ENCODE results near the gene MEGF8.
A peak's percentile ranks its signal among the peaks of the same experiment; 100 is the strongest.

MEGF8 gene

DNA sequence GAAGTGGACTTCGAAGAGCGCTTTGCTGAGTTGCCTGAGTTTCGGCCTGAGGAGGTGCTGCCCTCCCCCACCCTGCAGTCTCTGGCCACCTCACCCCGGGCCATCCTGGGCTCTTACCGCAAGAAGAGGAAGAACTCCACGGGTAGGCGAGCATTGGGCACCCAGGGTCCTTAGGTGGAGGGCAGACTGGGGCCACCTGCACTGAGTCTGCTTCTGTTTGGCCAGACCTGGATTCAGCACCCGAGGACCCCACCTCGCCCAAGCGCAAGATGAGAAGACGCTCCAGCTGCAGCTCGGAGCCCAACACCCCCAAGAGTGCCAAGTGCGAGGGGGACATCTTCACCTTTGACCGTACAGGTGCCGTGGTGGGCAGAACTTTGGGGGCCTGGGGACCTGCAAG is 31.5 kb upstream of the MEGF8 start:
- TF ChIP-seq, protein P1, sequence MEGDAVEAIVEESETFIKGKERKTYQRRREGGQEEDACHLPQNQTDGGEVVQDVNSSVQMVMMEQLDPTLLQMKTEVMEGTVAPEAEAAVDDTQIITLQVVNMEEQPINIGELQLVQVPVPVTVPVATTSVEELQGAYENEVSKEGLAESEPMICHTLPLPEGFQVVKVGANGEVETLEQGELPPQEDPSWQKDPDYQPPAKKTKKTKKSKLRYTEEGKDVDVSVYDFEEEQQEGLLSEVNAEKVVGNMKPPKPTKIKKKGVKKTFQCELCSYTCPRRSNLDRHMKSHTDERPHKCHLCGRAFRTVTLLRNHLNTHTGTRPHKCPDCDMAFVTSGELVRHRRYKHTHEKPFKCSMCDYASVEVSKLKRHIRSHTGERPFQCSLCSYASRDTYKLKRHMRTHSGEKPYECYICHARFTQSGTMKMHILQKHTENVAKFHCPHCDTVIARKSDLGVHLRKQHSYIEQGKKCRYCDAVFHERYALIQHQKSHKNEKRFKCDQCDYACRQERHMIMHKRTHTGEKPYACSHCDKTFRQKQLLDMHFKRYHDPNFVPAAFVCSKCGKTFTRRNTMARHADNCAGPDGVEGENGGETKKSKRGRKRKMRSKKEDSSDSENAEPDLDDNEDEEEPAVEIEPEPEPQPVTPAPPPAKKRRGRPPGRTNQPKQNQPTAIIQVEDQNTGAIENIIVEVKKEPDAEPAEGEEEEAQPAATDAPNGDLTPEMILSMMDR (IDR thresholded peaks at IDR 0.05; ENCODE audit: control extremely low read depth, extremely low read depth, low read depth, missing control alignments), result no peak
- CTCF ChIA-PET, result interaction anchor here (0.9 to 2.8 kb wide), 4 partner anchors 12 to 170 kb away, joined by 3 to 11 read pairs (median 5); no protein-coding TSS in a partner anchor
- no peak for DNase-seq (ENCODE audit: extremely low spot score)
- POLR2A ChIA-PET, result no interaction called here

DNA sequence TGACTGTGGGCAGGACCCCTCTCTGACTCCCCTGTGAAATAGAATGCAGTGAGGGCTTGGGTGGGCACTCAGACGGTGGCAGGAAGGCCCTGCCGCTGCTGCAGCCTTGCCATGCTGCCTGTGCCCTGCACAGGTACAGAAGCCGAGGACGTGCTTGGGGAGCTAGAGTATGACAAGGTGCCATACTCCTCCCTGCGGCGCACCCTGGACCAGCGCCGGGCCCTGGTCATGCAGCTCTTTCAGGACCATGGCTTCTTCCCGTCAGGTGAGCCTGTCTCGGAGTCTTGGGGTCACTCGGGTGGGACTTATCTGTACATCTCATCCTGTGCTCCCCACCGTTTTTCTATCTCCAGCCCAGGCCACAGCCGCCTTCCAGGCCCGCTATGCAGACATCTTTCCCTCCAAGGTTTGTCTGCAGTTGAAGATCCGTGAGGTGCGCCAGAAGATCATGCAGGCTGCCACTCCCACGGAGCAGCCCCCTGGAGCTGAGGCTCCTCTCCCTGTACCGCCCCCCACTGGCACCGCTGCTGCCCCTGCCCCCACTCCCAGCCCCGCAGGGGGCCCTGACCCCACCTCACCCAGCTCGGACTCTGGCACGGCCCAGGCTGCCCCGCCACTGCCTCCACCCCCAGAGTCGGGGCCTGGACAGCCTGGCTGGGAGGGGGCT is 30.8 kb upstream of the MEGF8 start:
- TF ChIP-seq, protein P1 (IDR thresholded peaks at IDR 0.05; ENCODE audit: control extremely low read depth, extremely low read depth, low read depth, missing control alignments), result no peak
- ChIA-PET CTCF (interaction anchor here (0.9 to 3.4 kb wide), 10 partner anchors 9 to 186 kb away, joined by 3 to 11 read pairs (median 4); no protein-coding TSS in a partner anchor), POLR2A (no interaction called here)
- no peak for DNase-seq (ENCODE audit: extremely low spot score)

DNA sequence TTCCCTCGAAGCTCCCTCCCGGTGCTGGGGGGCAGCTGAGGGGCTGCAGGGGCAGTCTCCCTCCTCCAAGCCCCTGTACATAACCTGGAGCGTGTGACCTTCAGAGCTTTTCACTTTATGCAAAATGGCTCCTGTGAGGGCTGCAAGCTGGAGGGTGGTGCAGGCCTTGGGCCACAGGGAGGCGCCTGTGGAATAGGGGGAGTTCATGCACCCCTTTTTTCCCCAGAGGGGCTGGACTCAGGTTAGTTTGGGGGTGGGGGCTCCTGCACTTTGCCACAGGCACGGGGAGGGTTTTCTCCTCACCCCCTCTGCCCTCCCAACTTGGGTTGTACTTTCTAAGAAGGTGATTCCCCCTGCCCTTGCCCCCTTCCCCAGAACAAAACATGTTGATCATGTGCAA is 30.1 kb upstream of the MEGF8 start:
- no peak for DNase-seq (ENCODE audit: extremely low spot score)
- TF ChIP-seq, protein P1 (IDR thresholded peaks at IDR 0.05; ENCODE audit: control extremely low read depth, extremely low read depth, low read depth, missing control alignments), result no peak
- CTCF ChIA-PET, result interaction anchor here (0.7 to 3.4 kb wide), 12 partner anchors 8 to 187 kb away, joined by 3 to 11 read pairs (median 4); no protein-coding TSS in a partner anchor
- POLR2A ChIA-PET, result no interaction called here

DNA sequence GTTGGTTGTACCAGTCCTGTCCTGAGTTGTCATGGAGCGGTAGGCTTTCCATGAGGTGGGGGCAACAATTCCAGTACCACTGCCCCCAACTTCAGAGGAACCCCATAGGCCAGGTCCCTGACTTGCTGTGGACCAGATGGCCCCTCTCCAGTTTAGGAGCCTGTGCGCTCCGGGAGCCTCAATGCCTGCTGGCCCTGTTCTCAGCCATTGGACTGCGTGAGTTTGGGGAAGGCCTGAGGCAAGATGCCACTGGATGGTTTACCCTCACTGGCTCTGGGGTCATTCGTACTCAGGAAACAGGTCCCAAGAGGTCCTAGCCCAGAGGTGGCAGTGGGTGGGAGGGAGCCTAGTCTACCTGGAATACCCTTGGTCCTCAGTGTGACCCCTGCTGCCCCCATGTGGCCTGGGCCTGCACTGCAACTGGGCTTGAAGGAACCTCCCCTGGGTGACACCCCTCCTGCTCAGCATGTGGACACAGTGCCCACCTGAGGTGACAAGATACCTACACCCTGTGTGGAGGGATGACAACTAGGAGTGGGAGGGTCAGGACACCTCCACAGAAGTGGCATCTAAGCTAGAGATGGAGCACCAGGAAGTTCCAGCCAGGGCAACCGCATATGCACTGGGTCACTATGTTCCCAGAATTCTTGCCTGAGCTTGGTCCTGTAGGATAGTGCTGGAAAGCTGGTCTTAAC is 29.5 kb upstream of the MEGF8 start:
- peak; percentile 84 for DNase-seq (ENCODE audit: extremely low spot score)
- CTCF ChIA-PET, result interaction anchor here (0.6 to 3.4 kb wide), 31 partner anchors 8 to 197 kb away, joined by 3 to 20 read pairs (median 5); no protein-coding TSS in a partner anchor
- TF ChIP-seq, protein P1 (IDR thresholded peaks at IDR 0.05; ENCODE audit: control extremely low read depth, extremely low read depth, low read depth, missing control alignments), result peak; percentile 99
- POLR2A ChIA-PET, result no interaction called here

DNA sequence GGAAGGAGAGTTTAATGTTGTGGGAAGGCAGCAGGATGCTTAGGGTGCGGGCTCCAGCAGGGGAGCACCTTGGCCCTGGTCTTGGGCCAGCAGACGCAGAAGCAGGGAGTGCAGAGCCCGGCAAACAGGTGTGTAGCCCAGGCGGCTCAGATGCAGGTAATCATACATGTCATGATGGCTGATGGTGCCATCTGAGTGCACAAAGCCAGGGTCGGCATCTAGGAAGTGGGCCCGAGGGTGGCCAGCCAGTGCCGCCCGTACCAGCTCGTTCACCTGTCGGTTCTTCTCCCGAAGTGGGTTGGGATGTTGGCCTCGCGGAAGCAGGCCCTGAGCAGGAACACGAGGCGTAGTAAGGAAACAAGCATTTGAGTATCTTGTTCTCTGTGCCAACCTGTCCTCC is 28.4 kb upstream of the MEGF8 start:
- POLR2A ChIA-PET, result interaction anchor here (0.6 kb wide), 1 partner anchor 79 kb away, joined by 3 read pairs; the partner anchor contains the start of gene DEDD2
- TF ChIP-seq, protein P1 (IDR thresholded peaks at IDR 0.05; ENCODE audit: control extremely low read depth, extremely low read depth, low read depth, missing control alignments), result no peak
- CTCF ChIA-PET, result interaction anchor here (0.9 to 3.4 kb wide), 18 partner anchors 9 to 188 kb away, joined by 3 to 20 read pairs (median 5); no protein-coding TSS in a partner anchor
- no peak for DNase-seq (ENCODE audit: extremely low spot score)

DNA sequence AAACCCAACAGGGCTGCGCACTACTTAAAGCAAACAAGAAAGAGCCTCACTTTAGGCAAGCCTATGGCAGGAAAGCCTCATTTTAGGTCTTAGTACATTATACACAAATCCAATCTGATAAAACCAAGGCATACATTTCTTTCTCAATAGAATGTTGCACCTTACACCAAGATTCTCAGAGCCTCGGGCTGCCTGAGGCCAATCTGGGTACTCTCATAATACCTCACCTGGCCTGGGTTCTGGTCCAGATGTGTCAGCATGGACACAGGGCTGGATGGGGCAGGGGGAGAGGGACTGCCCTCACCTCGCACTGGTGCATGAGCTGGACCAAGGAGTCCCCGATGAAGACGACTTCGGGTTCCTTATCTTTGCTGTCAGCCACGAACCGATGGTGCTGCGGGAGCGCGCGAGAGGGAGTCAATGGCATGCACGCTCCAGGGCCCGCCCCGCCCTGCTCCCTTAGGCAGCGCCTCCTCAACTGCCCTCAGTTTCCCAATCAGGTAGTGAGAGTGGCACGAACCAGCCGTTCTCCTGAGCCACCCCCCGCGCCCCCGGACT is 23.7 kb upstream of the MEGF8 start, which contains the start of gene PRR19:
Gene PRR19 (plus strand): TSS at position 487 of the 558 bp plus-strand sequence. CDS start 7,453 bp downstream, outside the sequence.
- DNase-seq (ENCODE audit: extremely low spot score), result no peak
- ChIA-PET POLR2A (interaction anchor here (0.7 kb wide), 1 partner anchor 74 kb away, joined by 4 read pairs; no protein-coding TSS in a partner anchor), CTCF (interaction anchor here (1.0 kb wide), 1 partner anchor 14 kb away, joined by 3 read pairs; no protein-coding TSS in a partner anchor)
- TF ChIP-seq, protein P1 (IDR thresholded peaks at IDR 0.05; ENCODE audit: control extremely low read depth, extremely low read depth, low read depth, missing control alignments), result no peak
